ENCODE results near the gene ATF5. TPM values are rescaled to one million over a fixed set of nuclear protein-coding genes. Genes with fewer than 3 reads are reported as not detected.
"Not testable (repeated sequence)": the region's sequence is repeated elsewhere in the genome, so short reads cannot be mapped to it uniquely, and the experiment has no call there.

Gene ATF5
- total RNA-seq, 1 donor from 2014 or later, result 15.3 TPM

DNA sequence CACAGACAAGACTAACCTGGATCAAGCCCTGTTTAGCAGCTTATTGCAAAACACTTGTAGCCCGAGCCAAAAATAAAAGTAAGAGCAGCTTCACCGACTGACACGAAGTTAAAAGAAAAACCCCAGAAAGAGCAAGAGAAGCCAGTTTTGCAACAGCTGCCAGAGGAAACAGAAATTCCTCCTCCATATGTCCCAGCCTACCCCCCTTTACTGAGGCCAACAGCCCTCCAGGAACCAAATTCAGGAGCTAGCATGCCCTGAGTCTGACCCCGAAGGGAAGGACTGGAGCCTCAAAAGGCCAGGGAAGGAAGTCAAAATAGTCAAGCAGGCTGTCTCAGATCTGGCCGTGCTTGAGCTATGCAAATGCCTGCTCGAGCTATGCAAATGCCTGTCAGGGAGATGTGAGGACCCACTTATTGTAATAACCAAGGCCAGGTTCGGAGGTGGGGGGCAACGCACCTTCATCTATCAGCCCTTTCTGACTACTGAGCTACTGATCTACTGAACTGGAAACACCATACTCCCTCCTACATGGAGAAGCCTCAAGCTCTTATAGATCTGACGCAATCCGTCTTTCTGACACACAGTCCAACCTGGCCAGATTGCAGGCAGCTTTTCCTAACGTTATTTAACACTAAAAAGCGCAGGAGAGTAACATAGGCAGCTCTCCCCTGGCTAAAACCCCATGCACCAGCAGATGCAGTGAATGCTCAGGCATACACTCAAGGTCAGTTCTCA is 25.3 kb downstream of the ATF5 start:
- TF ChIP-seq, protein P1, sequence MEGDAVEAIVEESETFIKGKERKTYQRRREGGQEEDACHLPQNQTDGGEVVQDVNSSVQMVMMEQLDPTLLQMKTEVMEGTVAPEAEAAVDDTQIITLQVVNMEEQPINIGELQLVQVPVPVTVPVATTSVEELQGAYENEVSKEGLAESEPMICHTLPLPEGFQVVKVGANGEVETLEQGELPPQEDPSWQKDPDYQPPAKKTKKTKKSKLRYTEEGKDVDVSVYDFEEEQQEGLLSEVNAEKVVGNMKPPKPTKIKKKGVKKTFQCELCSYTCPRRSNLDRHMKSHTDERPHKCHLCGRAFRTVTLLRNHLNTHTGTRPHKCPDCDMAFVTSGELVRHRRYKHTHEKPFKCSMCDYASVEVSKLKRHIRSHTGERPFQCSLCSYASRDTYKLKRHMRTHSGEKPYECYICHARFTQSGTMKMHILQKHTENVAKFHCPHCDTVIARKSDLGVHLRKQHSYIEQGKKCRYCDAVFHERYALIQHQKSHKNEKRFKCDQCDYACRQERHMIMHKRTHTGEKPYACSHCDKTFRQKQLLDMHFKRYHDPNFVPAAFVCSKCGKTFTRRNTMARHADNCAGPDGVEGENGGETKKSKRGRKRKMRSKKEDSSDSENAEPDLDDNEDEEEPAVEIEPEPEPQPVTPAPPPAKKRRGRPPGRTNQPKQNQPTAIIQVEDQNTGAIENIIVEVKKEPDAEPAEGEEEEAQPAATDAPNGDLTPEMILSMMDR (conservative IDR thresholded peaks at IDR 0.05; ENCODE audit: low read depth, low read length), result no peak
- DNase-seq (ENCODE audit: low read depth), result no peak
- no peak overlapping the region for H3K4me3 ChIP-seq (ENCODE audit: low read depth, low read length)

DNA sequence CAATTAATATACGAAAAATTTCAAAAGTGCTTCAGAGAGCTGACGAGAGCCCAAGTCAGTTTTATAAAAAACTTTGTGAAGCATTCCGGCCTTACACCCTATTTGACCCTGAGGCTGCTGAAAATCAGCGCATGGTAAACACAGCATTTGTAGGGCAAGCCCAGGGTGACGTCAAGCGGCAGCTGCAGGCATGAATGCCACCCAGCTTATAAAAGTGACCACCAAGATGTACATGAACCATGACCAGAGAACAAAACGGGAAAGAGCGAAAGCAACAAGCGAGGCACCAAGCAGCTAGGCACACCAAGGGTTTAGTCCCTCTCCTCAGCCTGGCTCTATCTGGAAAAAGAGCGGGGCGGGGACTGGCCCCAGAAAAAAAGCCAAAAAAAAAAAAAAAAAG is 25.9 kb downstream of the ATF5 start:
- H3K4me3 ChIP-seq (ENCODE audit: low read depth, low read length), result no peak overlapping the region
- TF ChIP-seq, protein P1 (conservative IDR thresholded peaks at IDR 0.05; ENCODE audit: low read depth, low read length), result no peak
- DNase-seq (ENCODE audit: low read depth), result no peak

DNA sequence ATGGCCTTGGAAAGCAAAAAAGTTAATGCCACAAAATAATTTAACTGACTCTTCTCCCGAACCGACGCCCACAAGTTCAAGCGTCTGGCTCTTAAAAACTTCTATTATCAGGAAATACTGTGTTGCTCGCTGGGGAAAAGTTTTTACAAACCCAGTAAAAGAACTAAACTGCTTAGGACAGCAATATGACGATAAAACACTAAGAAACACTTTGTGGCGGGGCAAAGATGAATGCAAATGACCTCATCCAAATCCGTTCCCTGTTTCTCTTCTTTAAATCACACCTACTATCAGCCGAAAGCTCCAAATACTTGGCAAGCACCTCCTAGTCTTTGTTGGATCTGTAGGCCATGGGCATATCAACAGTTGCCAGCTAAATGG is 27.1 kb downstream of the ATF5 start:
- no peak for DNase-seq (ENCODE audit: low read depth)
- no peak overlapping the region for H3K4me3 ChIP-seq (ENCODE audit: low read depth, low read length)
- TF ChIP-seq, protein P1 (conservative IDR thresholded peaks at IDR 0.05; ENCODE audit: low read depth, low read length), result no peak

DNA sequence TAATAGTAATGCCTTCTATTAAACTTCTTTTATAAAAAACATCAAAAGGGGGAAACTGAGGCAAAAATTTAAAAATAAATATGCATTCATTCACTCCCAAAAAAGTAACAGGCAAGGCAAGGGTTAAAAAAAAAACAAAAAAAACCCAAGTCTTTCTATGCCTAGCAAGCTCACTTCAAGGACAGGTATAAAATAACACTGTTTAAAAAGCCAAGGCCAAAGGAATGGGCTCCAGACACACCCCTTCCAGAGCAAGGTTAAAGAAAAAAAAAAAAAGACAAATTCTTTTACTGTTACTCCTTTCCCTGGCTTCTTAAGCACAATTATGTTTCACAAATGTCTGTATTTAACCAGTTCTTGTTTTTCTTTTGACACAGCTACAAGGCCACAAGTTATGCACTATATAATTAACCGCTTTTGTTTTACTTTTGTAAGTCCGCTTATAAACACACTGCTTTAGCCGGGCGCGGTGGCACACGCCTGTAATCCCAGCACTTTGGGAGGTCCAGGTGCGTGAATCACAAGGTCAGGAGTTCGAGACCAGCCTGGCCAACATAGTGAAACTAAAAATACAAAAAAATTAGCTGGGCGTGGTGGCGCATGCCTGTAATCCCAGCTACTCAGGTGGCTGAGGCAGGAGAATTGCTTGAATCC is 28.4 kb downstream of the ATF5 start:
- DNase-seq (ENCODE audit: low read depth), result no peak
- TF ChIP-seq, protein P1 (conservative IDR thresholded peaks at IDR 0.05; ENCODE audit: low read depth, low read length), result no peak
- H3K4me3 ChIP-seq (ENCODE audit: low read depth, low read length), result no peak overlapping the region

DNA sequence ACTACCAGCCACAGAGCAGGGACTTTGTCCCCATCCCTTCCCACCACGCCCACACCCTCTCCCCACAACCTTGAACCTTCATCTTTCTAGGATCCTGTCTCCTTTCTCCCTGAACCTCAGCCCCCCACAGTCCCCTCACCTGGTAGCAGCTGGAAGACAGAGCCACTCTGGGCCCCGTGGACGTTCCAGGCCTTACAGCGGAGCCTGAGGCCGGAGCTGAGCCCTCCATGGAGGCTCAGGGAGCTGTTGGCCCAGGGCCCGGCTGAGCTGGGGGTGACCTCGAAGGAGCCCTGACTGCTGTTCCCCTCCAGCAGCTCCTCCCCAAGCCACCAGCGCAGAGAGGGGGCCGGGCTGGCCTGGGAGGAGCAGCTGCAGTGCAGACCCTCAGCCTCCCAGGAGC is 29.1 kb downstream of the ATF5 start:
- DNase-seq (ENCODE audit: low read depth); H3K4me3 ChIP-seq (ENCODE audit: low read depth, low read length): not testable (repeated sequence)

DNA sequence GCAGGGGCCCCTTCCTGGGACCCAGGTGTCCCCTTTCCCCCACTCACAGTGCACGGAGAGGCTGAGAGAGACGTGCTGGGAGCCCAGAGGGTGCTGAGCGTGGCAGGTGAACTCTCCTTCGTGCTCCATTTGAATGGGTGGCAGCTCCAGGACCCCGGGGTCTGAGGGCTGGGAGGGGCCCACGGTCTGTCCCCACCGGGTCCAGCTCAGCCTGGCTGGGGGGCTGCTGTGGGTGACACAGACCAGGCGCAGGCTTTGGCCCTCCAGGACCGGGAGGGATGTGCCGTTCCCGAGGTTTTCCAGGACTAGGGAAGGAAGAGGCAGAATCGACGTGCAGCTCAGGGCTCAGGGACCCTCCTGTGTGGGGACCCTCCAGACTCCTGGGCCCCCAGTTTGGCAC is 29.6 kb downstream of the ATF5 start:
- not testable (repeated sequence) for DNase-seq (ENCODE audit: low read depth); H3K4me3 ChIP-seq (ENCODE audit: low read depth, low read length)

DNA sequence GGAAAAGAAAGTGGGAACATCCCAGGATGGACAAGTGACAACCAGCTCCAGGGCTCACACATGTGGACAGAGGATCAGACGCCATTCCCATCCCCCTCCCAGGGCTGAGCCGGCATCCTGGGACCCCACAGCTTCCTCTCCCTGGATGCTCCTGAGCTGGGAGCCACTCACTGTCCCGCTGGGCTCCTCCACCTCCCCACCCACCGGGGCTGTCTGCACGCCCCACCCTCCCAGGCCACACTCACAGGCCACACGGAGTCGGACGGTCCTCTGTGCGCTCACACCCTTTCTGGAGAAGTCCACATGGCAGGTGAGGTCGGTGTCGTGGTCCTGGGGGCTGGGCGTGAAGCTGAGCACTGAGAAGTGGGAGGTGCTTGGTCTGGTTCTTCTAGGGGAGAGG is 30.9 kb downstream of the ATF5 start:
- H3K4me3 ChIP-seq (ENCODE audit: low read depth, low read length); DNase-seq (ENCODE audit: low read depth): not testable (repeated sequence)

DNA sequence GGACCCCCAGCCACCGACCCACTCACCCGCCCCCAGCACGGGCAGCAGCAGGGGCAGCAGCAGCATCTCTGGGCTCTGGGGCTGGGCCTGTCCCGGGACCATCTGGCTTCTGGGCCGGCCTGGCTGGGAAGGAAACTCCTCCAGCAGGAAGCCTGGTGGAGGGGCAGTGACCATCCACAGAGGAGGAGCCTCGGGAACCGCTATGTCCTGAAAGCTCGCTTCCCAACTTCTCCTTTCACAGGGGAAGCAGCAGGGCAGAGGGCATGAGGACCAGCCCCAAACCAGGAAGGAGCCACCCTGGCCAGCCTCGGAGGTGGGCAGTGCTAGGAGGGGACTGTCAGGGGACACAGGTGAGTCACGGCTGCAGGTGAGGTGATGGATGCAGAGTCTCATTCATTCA is 32.0 kb downstream of the ATF5 start, which contains the start of gene SIGLEC11:
TSS of gene SIGLEC11 (minus strand) at position 193 of the 400 bp plus-strand sequence. CDS start at position 102, 91 bp downstream.
- H3K4me3 ChIP-seq (ENCODE audit: low read depth, low read length); DNase-seq (ENCODE audit: low read depth): not testable (repeated sequence)

DNA sequence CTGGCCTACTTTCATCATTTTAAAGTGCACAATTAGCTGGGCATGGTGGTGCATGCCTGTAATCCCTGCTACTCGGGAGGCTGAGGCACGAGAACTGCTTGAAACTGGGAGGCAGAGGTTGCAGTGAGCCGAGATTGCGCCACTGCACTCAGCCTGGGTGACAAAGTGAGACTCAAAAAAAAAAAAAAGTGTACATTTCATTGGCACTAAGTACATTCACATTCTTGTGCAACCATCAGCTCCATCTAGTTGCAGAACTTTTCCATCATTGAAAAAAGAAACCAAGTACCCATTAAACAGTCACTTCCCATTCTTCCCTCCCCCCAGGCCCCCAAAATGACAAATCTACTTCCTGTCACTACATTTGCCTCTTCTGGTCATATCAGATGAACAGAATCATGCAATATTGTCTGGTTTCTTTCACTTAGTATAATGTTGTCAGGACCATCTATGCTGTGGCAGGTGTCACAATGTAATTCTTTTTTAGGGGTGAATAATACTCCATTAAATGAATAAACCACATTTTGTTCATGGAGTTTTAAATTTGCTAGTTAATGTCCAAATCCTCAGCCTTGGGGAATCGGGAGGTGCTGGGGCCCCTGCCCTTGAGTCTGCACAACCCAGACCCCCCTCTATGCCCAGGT is 39.4 kb downstream of the ATF5 start:
- H3K4me3 ChIP-seq (ENCODE audit: low read depth, low read length), result no peak overlapping the region
- no peak for DNase-seq (ENCODE audit: low read depth)
- TF ChIP-seq, protein P1 (conservative IDR thresholded peaks at IDR 0.05; ENCODE audit: low read depth, low read length), result no peak

DNA sequence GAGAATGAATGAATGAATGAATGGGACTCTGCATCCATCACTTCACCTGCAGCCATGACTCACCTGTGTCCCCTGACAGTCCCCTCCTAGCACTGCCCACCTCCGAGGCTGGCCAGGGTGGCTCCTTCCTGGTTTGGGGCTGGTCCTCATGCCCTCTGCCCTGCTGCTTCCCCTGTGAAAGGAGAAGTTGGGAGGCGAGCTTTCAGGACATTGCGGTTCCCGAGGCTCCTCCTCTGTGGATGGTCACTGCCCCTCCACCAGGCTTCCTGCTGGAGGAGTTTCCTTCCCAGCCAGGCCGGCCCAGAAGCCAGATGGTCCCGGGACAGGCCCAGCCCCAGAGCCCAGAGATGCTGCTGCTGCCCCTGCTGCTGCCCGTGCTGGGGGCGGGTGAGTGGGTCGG is 40.4 kb downstream of the ATF5 start:
- DNase-seq (ENCODE audit: low read depth); H3K4me3 ChIP-seq (ENCODE audit: low read depth, low read length): not testable (repeated sequence)

Measured in epithelial cell of proximal tubule (primary cell).